SK-N-SH (cell line): ENCODE measurements around the gene OPRM1.

Experiments
- EZH2phosphoT487 ChIP-seq: fragments of 200-600 bp; sonication (generic); IDR thresholded peaks from 2 replicates; pipeline ENCODE4 v1.6.1; 2017; ENCODE audit warnings: low read depth, mixed run types, mild to moderate bottlenecking, antibody characterized with exemption, moderate library complexity, borderline replicate concordance
- FOSL2 ChIP-seq: IDR thresholded peaks from 2 replicates; pipeline ENCODE4 v1.4.0; 2012; ENCODE audit warnings: low read depth, mild to moderate bottlenecking, moderate library complexity, borderline replicate concordance
- FOXM1 ChIP-seq: IDR thresholded peaks from 2 replicates; pipeline ENCODE4 v1.4.0; 2012; ENCODE audit warnings: low read depth, mild to moderate bottlenecking
- GABPA ChIP-seq: IDR thresholded peaks from 2 replicates; pipeline ENCODE4 v1.4.0; 2012; ENCODE audit warnings: low read depth, mild to moderate bottlenecking
- GATA2 ChIP-seq: sonication (generic); formaldehyde crosslinking; IDR thresholded peaks from 2 replicates; pipeline ENCODE4 v1.5.0; 2020; ENCODE audit warnings: mild to moderate bottlenecking, missing genetic modification reagents
- MAX ChIP-seq: IDR thresholded peaks from 2 replicates; pipeline ENCODE4 v1.4.0; 2012; ENCODE audit warnings: low read depth
- POLR2AphosphoS5 ChIP-seq: IDR thresholded peaks from 2 replicates; pipeline ENCODE4 v1.6.1; 2012; ENCODE audit warnings: low read depth, low read length
- RCOR1 ChIP-seq: fragments of 150-350 bp; IDR thresholded peaks from 2 replicates; pipeline ENCODE4 v1.6.1; 2017; ENCODE audit warnings: antibody characterized with exemption, low read length
- ZBTB33 ChIP-seq: IDR thresholded peaks from 2 replicates; pipeline ENCODE4 v1.4.0; 2012; ENCODE audit warnings: low read depth, borderline replicate concordance
- TF ChIP-seq, protein P1 (sequence below): fragments of 200-600 bp; sonication (generic); IDR thresholded peaks from 2 replicates; pipeline ENCODE4 v1.6.1; 2017; ENCODE audit warnings: antibody characterized with exemption, mild to moderate bottlenecking, moderate library complexity
- TF ChIP-seq, protein P2 (sequence below): IDR thresholded peaks from 2 replicates; pipeline ENCODE4 v1.6.1; 2012; ENCODE audit warnings: mild to moderate bottlenecking, low read depth, low read length, moderate library complexity

DNA sequence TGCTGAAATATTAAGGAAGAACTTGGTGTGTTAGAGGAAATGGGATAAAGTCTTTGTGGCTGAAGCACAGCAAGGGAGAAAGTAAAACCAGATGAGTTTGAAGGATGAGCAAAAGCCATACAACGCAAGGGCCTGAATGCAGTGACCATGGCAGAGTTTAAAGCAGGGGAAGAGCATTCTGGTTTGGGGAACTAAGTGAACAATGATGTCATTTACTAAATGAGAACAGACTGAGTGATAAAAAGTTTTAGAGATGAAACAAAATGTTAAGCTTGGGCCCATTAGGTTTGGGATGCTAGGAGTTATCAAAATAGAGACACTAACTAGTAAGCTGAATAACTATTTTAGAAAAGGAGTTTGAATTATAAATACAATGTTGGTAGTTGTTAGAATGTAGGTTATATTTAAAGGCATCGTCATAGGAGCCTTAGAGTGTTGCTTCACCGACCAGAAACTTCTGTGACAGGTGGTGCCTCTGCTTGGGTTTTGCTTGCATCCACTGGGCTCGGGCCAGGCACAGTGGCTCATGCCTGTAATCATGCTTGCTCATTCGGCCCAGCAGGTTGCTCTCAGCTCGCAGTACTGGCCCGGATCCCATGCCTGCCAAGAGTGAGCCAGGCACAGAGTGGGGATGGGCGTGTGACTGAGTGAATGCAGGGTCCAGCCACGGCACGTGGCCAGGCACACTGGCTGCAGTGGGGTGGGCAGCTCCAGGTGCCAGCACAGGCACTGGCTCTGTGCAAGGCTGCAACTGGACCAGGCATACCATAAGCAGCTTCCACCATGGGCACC, 37.4 kb upstream of the OPRM1 start:
- TF ChIP-seq, protein P1, sequence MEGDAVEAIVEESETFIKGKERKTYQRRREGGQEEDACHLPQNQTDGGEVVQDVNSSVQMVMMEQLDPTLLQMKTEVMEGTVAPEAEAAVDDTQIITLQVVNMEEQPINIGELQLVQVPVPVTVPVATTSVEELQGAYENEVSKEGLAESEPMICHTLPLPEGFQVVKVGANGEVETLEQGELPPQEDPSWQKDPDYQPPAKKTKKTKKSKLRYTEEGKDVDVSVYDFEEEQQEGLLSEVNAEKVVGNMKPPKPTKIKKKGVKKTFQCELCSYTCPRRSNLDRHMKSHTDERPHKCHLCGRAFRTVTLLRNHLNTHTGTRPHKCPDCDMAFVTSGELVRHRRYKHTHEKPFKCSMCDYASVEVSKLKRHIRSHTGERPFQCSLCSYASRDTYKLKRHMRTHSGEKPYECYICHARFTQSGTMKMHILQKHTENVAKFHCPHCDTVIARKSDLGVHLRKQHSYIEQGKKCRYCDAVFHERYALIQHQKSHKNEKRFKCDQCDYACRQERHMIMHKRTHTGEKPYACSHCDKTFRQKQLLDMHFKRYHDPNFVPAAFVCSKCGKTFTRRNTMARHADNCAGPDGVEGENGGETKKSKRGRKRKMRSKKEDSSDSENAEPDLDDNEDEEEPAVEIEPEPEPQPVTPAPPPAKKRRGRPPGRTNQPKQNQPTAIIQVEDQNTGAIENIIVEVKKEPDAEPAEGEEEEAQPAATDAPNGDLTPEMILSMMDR: no peak
- TF ChIP-seq GATA2 (no peak), ZBTB33 (no peak), POLR2AphosphoS5 (no peak), GABPA (no peak), FOXM1 (no peak), FOSL2 (no peak), RCOR1 (no peak), MAX (no peak), EZH2phosphoT487 (no peak)
- TF ChIP-seq, protein P2, sequence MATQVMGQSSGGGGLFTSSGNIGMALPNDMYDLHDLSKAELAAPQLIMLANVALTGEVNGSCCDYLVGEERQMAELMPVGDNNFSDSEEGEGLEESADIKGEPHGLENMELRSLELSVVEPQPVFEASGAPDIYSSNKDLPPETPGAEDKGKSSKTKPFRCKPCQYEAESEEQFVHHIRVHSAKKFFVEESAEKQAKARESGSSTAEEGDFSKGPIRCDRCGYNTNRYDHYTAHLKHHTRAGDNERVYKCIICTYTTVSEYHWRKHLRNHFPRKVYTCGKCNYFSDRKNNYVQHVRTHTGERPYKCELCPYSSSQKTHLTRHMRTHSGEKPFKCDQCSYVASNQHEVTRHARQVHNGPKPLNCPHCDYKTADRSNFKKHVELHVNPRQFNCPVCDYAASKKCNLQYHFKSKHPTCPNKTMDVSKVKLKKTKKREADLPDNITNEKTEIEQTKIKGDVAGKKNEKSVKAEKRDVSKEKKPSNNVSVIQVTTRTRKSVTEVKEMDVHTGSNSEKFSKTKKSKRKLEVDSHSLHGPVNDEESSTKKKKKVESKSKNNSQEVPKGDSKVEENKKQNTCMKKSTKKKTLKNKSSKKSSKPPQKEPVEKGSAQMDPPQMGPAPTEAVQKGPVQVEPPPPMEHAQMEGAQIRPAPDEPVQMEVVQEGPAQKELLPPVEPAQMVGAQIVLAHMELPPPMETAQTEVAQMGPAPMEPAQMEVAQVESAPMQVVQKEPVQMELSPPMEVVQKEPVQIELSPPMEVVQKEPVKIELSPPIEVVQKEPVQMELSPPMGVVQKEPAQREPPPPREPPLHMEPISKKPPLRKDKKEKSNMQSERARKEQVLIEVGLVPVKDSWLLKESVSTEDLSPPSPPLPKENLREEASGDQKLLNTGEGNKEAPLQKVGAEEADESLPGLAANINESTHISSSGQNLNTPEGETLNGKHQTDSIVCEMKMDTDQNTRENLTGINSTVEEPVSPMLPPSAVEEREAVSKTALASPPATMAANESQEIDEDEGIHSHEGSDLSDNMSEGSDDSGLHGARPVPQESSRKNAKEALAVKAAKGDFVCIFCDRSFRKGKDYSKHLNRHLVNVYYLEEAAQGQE: no peak
